Measurements from ENCODE around the gene RGS17. TPM values are rescaled to one million over a fixed set of nuclear protein-coding genes. Genes with fewer than 3 reads are reported as not detected.
"Not testable (repeated sequence)": the region's sequence is repeated elsewhere in the genome, so short reads cannot be mapped to it uniquely, and the experiment has no call there.

The RGS17 gene
- total RNA-seq, 1 experiment from 2014 or later = 1.5 TPM

- peak; percentile 11 for DNase-seq (ENCODE audit: low spot score)
These were observed 98.7 kb downstream of the RGS17 start for GRCh38 chr6:153032255-153032882.

- DNase-seq (ENCODE audit: low spot score) = peak; percentile 6
These were observed 99.6 kb downstream of the RGS17 start for GRCh38 chr6:153031335-153031955.

- DNase-seq (ENCODE audit: low spot score) = no peak
These were observed 102.1 kb downstream of the RGS17 start for GRCh38 chr6:153028963-153029362.

- no peak for DNase-seq (ENCODE audit: low spot score)
These were observed 102.8 kb downstream of the RGS17 start for GRCh38 chr6:153028286-153028685.

- no peak for DNase-seq (ENCODE audit: low spot score)
These were observed 103.6 kb downstream of the RGS17 start for GRCh38 chr6:153027480-153027879.

GRCh38 chr6:153024709-153025017 lies 106.4 kb downstream of the RGS17 start:
- DNase-seq (ENCODE audit: low spot score) = no peak

- DNase-seq (ENCODE audit: low spot score) = peak; percentile 16
These were observed 106.9 kb downstream of the RGS17 start for GRCh38 chr6:153023977-153024708.

GRCh38 chr6:153018355-153018754 lies 112.7 kb downstream of the RGS17 start:
- DNase-seq (ENCODE audit: low spot score) = no peak

- DNase-seq (ENCODE audit: low spot score) = no peak
These were observed 114.2 kb downstream of the RGS17 start for GRCh38 chr6:153016846-153017245.

GRCh38 chr6:153015094-153015640 lies 115.9 kb downstream of the RGS17 start:
- no peak for DNase-seq (ENCODE audit: low spot score)

GRCh38 chr6:153013438-153013837 lies 117.6 kb downstream of the RGS17 start:
- DNase-seq (ENCODE audit: low spot score) = no peak

GRCh38 chr6:153012856-153013255 lies 118.2 kb downstream of the RGS17 start:
- no peak for DNase-seq (ENCODE audit: low spot score)

- DNase-seq (ENCODE audit: low spot score) = no peak
These were observed 127.8 kb downstream of the RGS17 start for GRCh38 chr6:153003366-153003690.

- DNase-seq (ENCODE audit: low spot score) = peak; percentile 90
These were observed 128.3 kb downstream of the RGS17 start, which contains the start of gene MTRF1L for GRCh38 chr6:153002613-153003365. Gene MTRF1L (minus strand): TSS chr6:153002709. CDS start chr6:153002685, 24 bp downstream.

- DNase-seq (ENCODE audit: low spot score) = no peak
These were observed 129.1 kb downstream of the RGS17 start for GRCh38 chr6:153001767-153002612.

GRCh38 chr6:153000790-153001189 lies 130.3 kb downstream of the RGS17 start:
- not testable (repeated sequence) for DNase-seq (ENCODE audit: low spot score)

- DNase-seq (ENCODE audit: low spot score) = no peak
These were observed 130.8 kb downstream of the RGS17 start for GRCh38 chr6:153000243-153000642.

- DNase-seq (ENCODE audit: low spot score) = not testable (repeated sequence)
These were observed 131.5 kb downstream of the RGS17 start for GRCh38 chr6:152999538-152999937.

GRCh38 chr6:152993847-152994246 lies 137.2 kb downstream of the RGS17 start:
- no peak for DNase-seq (ENCODE audit: low spot score)

GRCh38 chr6:152993431-152993830 lies 137.7 kb downstream of the RGS17 start:
- no peak for DNase-seq (ENCODE audit: low spot score)

- no peak for DNase-seq (ENCODE audit: low spot score)
These were observed 144.1 kb downstream of the RGS17 start for GRCh38 chr6:152986978-152987377.
